H1 (cell line): Measurements from ENCODE around the gene CHFR. TPM values are rescaled to one million over a fixed set of nuclear protein-coding genes. Genes with fewer than 3 reads are reported as not detected.

Source experiments
- HDAC6 ChIP-seq: IDR thresholded peaks from one replicate; pipeline ENCODE4 v1.7.1; 2012; ENCODE audit warnings: low read depth, mild to moderate bottlenecking, inconsistent platforms, low read length, moderate library complexity
- polyA plus RNA-seq, 7 experiments: library from polyadenylated mRNA; depleted of rRNA in 3 of 7; stranded (reverse) in 5 of 7; unstranded in 2 of 7; fragments of >200 nt in 5 of 7; fragments of 200-250 nt in 2 of 7; gene quantifications; 1 replicate in 5 of 7; 2 replicates in 1 of 7; 4 replicates in 1 of 7; pipeline versions ENCODE4 v1.2.1 to v1.2.3, GENCODE V29; 2011 to 2013; ENCODE audit warnings: missing spikeins in 2 of 7, mixed read lengths in 2 of 7
- total RNA-seq: library from RNA; stranded (reverse); fragmentation: NEBNext Ultra II Directional; extraction: Animal tissue kit (Norgen Biotek cat#: 25700); gene quantifications from 2 replicates; pipeline ENCODE4 v1.2.1, GENCODE V29; 2021
- TF ChIP-seq, protein P1 (sequence below): IDR thresholded peaks from 2 replicates; pipeline ENCODE4 v1.6.1; 2011; ENCODE audit warnings: low read depth, mild to moderate bottlenecking, low read length; ENCODE audit not compliant: insufficient read depth

Gene CHFR
- total and polyA plus RNA-seq, 2 of the 8 experiments (the other 6 are each of a cell fraction or from before 2014, with no cell fraction given), result 31.4 to 44.6 TPM

DNA sequence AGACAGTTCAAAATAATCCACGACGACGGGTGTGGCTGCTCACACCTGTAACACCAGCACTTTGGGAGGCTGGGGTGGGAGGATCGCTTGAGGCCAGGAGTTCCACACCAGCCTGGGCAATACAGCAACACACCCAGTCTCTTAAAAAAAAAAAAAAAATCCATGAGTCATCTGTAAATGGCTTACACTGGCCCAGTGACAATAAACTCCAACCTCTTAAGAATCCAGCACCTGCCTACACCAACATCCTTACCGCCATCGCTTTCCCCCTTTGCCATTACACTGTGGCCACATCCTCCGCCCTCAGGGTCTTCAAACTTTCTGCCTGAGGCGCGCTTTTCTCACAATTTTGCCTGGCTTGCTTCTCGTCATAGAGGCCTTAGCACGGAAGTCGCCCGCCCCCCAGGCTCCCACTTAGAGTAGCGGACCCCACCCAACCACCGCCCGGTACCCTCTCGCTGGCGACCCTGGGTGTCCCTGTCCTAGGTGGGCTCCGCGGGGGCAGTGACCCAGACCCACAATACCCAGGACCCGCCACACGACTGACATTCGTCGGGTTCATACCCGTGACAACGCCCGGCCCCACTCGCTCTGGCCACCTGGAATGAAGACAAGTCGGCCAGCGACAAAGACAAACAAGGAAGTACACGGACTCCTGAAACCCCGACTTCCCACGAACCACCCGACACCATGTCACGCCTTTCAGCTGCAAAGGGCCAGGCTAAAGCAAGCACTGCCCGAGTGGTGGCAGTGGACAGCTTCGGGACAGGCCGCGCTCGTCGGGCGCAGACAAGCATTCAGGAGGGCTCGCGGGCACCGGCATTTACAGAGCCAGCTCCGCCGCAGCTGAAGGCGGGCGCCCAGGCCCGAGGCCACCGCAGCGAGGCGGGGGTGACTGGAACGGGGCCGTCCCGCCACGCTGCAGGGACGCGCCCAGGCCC, 59.4 kb downstream of the CHFR start (continued):
- TF ChIP-seq, protein P1, sequence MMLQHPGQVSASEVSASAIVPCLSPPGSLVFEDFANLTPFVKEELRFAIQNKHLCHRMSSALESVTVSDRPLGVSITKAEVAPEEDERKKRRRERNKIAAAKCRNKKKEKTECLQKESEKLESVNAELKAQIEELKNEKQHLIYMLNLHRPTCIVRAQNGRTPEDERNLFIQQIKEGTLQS, result no peak
- TF ChIP-seq HDAC6, result no peak
- TF ChIP-seq, all 59 proteins: peak for 2
